Activated naive CD8-positive, alpha-beta T cell (primary cell): ENCODE results near the gene GSPT1.
"Not testable (repeated sequence)": the region's sequence is repeated elsewhere in the genome, so short reads cannot be mapped to it uniquely, and the experiment has no call there.

Source experiments
- H3K27ac Mint-ChIP-seq: one replicate; pipeline ENCODE4 v1.8.0; 2021; ENCODE audit warnings: mixed read lengths
- H3K27me3 Mint-ChIP-seq: one replicate; pipeline ENCODE4 v1.8.0; 2021; ENCODE audit warnings: mixed read lengths
- H3K36me3 Mint-ChIP-seq: one replicate; pipeline ENCODE4 v1.8.0; 2021; ENCODE audit warnings: mixed read lengths
- H3K4me1 Mint-ChIP-seq: one replicate; pipeline ENCODE4 v1.8.0; 2021; ENCODE audit warnings: low read depth, mixed read lengths
- H3K4me3 Mint-ChIP-seq: one replicate; pipeline ENCODE4 v1.8.0; 2021; ENCODE audit warnings: mild to moderate bottlenecking, mixed read lengths
- H3K9me3 Mint-ChIP-seq: one replicate; pipeline ENCODE4 v1.8.0; 2021; ENCODE audit warnings: low read depth, mixed read lengths

Gene GSPT1

DNA sequence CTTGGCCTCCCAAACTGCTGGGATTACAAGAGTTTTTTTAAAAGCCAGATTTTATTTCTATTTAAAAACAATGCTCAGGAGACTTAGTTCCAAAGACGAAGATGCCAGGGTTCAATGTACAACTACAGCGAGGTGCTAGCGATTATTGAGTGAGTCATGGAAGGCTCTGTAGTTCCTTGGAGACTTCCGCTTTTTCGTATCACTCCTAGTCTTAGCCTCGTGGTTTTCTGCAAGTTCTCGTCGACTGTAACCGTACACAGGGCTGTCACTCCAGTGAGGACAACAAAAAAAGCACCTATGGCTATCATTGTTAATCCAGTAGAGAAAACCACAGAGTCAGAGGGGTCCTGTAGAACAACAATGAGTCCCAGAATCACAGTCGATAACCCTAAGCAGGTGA is 96.0 kb downstream of the GSPT1 start:
- Mint-ChIP-seq H3K27me3 (no peaks in the 10 kb centered on the region), H3K4me1 (no peaks in the 10 kb centered on the region), H3K27ac (no peak overlapping the region), H3K4me3 (no peak overlapping the region), H3K9me3 (no peaks in the 10 kb centered on the region), H3K36me3 (no peaks in the 10 kb centered on the region)

DNA sequence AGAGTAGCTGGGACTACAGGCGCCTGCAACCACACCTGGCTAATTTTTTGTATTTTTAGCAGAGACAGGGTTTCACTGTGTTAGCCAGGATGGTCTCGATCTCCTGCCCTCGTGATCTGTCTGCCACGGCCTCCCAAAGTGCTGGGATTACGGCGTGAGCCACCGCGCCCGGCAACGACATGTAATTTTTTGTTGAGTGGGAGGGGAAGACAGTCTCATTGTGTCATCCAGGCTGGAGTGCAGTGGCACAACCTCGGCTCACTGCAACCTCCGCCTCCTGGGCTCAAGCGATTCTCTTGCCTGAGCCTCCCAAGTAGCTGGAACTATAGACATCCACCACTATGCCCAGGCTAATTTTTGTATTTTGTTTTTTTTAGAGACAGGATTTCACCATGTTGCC is 96.8 kb downstream of the GSPT1 start:
- H3K27ac Mint-ChIP-seq, H3K27me3 Mint-ChIP-seq, H3K4me1 Mint-ChIP-seq, H3K36me3 Mint-ChIP-seq, H3K9me3 Mint-ChIP-seq, H3K4me3 Mint-ChIP-seq: not testable (repeated sequence)
